Measurements from ENCODE around the gene CD22.
"Not testable (repeated sequence)": the region's sequence is repeated elsewhere in the genome, so short reads cannot be mapped to it uniquely, and the experiment has no call there.

CD22 gene

DNA sequence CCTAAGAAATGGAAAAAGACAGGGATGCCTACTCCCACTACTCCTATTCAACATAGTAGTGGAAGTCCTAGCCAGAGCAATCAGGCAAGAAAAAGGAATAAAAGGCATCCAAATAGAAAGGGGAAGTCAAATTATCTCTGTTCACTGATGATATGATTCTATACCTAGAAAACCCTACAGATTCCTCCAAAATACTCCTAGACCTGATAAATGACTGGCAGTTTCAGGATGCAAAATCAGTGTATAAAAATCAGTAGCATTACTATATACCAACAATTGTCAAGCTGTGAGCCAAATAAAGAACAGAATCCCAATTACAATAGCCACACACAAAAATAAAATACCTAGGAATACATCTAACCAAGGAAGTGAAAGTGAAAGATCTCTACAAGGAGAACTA is 40.5 kb downstream of the CD22 start:
- peaks cover 2% of the 10 kb centered on the region; the same call in 1 of the 2 replicates for H3K9me3 ChIP-seq (ENCODE audit: control insufficient read depth, insufficient read depth, low read depth, low read length)

GRCh38 chr19:35370722-35371121 is 41.7 kb downstream of the CD22 start, which contains the start of gene GPR42:
GPR42 (plus strand) TSS chr19:35371068; CDS start chr19:35371360, 292 bp downstream.
- peaks cover 2% of the 10 kb centered on the region; the same call in 1 of the 2 replicates for H3K9me3 ChIP-seq (ENCODE audit: control insufficient read depth, insufficient read depth, low read depth, low read length)
- no peaks in the 10 kb centered on the region for H3K4me1 ChIP-seq (ENCODE audit: control insufficient read depth, insufficient read depth, low read length)
- no peak within 1 kb of the TSS for H3K4me3 ChIP-seq (ENCODE audit: low read depth, low read length)
- ChIA-PET POLR2A (no interaction called here), CTCF (interaction anchor here (0.6 kb wide), 2 partner anchors 14 to 122 kb away, joined by 3 to 4 read pairs; no protein-coding TSS in a partner anchor)
- H3K36me3 ChIP-seq (ENCODE audit: control insufficient read depth in 2 of 2, insufficient read depth in 1 of 2, low read length in 2 of 2) = no peaks in the 10 kb centered on the region
- no peak within 1 kb of the TSS for H3K27ac ChIP-seq (ENCODE audit: extremely low read depth, low read depth, low read length)
- no peak for TF ChIP-seq ZSCAN30 (tag by site-specific recombination; IDR thresholded peaks at IDR 0.05)
- no peak for TF ChIP-seq PBX3 (CRISPR knock-in tag; IDR thresholded peaks at IDR 0.05)
- no peak for TF ChIP-seq SP7 (tag by site-specific recombination; IDR thresholded peaks at IDR 0.05)
- no peak for TF ChIP-seq ZFP3 (tag by site-specific recombination; IDR thresholded peaks at IDR 0.05; ENCODE audit: low read depth)
- no peak for TF ChIP-seq SP3 (tag by site-specific recombination; IDR thresholded peaks at IDR 0.05)

More for the DNA sequence above, 40.5 kb downstream of the CD22 start:
- CTCF ChIA-PET = interaction anchor here (0.6 to 0.7 kb wide), 2 partner anchors 17 to 25 kb away, joined by 3 to 4 read pairs; no protein-coding TSS in a partner anchor
- Histone ChIP-seq H3K36me3 (ENCODE audit: control insufficient read depth in 2 of 2, insufficient read depth in 1 of 2, low read length in 2 of 2) (no peaks in the 10 kb centered on the region), H3K4me1 (ENCODE audit: control insufficient read depth, insufficient read depth, low read length) (no peaks in the 10 kb centered on the region), H3K4me3 (ENCODE audit: low read depth, low read length) (no peak overlapping the region), H3K27ac (ENCODE audit: extremely low read depth, low read depth, low read length) (no peak overlapping the region)
- POLR2A ChIA-PET = no interaction called here
- no peak for TF ChIP-seq ZBTB8A (tag by site-specific recombination; IDR thresholded peaks at IDR 0.05)
- no peak for TF ChIP-seq ZNF596 (tag by site-specific recombination; IDR thresholded peaks at IDR 0.05)

DNA sequence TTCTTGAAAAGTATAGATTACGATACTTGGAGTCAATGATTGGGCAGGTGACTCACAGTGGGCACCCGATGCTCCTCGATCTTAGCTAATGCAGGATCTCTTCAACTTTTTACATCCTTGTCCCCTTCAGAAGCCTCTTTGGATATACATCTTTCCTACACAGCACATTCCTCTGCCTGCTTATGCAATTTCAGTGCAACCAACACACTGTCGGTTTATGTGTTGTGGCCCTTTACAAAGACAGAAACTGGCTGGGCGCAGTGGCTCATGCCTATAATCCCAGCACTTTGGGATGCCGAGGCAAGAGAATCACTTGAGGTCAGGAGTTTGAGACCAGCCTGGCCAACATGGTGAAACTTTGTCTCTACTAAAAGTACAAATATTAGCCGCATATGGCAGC is 44.5 kb downstream of the CD22 start:
- ChIA-PET POLR2A (interaction anchor here (0.6 kb wide), 1 partner anchor 24 kb away, joined by 6 read pairs; no protein-coding TSS in a partner anchor), CTCF (no interaction called here)
- Histone ChIP-seq H3K9me3 (ENCODE audit: control insufficient read depth, insufficient read depth, low read depth, low read length) (peaks cover 10% of the 10 kb centered on the region), H3K4me1 (ENCODE audit: control insufficient read depth, insufficient read depth, low read length) (no peaks in the 10 kb centered on the region), H3K27ac (ENCODE audit: extremely low read depth, low read depth, low read length) (no peak overlapping the region), H3K4me3 (ENCODE audit: low read depth, low read length) (no peak overlapping the region), H3K36me3 (ENCODE audit: control insufficient read depth in 2 of 2, insufficient read depth in 1 of 2, low read length in 2 of 2) (no peaks in the 10 kb centered on the region)
- TF ChIP-seq GLIS2 (tag by site-specific recombination; IDR thresholded peaks at IDR 0.05) = no peak

DNA sequence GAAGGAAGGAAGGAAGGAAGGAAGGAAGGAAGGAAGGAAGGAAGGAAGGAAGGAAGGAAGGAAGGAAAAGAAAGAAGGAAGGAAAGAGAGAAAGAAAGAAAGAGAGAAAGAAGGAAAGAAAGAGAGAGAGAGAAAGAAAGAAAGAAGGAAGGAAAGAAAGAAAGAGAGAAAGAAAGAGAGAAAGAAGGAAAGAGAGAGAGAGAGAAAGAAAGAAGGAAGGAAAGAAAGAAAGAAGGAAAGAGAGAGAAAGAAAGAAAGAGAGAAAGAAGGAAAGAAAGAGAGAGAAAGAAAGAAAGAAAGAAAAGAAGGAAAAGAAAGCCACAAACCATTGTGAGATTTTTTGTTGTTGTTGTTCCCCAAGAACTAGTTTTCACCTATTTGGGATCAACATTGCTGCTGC is 45.0 kb downstream of the CD22 start:
- not testable (repeated sequence) for H3K4me3 ChIP-seq (ENCODE audit: low read depth, low read length); H3K27ac ChIP-seq (ENCODE audit: extremely low read depth, low read depth, low read length); H3K36me3 ChIP-seq (ENCODE audit: control insufficient read depth in 2 of 2, insufficient read depth in 1 of 2, low read length in 2 of 2); H3K4me1 ChIP-seq (ENCODE audit: control insufficient read depth, insufficient read depth, low read length)
- ChIA-PET POLR2A (interaction anchor here (0.6 kb wide), 1 partner anchor 24 kb away, joined by 6 read pairs; no protein-coding TSS in a partner anchor), CTCF (interaction anchor here (1.1 kb wide), 1 partner anchor 20 kb away, joined by 5 read pairs; no protein-coding TSS in a partner anchor)
- peaks cover 11% of the 10 kb centered on the region for H3K9me3 ChIP-seq (ENCODE audit: control insufficient read depth, insufficient read depth, low read depth, low read length)
- TF ChIP-seq ZNF366 (tag by site-specific recombination; conservative IDR thresholded peaks at IDR 0.05) = peak; percentile 94

DNA sequence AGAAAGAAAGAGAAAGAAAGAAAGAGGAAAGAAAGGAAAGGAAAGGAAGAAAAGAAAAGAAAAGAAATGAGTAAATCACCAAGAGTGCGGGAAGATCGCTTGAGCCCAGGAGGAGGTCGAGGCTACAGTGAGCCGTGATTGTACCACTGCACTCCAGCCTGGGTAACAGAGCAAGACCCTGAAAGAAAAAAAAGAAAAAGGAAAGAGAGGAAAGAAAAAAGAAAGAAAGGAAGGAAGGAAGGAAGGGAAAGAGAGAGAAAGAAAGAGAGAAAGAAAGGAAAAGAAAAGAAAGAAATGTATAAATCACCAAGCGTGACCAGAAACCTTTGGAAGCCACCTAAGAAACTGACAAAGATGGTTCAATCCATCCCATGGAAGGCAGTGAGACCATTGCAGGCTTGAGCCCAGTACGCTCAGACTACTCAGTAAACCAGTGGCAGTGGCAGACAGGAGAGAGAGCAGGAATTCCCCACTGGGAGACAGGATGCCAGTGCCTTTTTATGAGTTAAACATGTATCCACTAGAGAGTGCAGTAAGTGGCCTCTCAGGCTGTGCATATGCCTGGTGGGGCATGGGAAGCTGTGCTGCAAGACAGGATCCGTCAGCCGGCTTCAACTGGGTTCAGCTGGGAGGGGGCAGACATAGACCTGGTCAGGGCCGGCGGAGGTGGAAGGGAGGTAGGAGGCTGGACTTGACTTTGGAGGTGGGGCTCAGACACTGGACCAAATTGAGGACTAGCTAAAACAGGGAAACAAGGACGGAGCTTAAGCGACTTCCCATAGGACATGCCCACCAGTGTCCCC is 46.7 kb downstream of the CD22 start:
- no peaks in the 10 kb centered on the region for H3K36me3 ChIP-seq (ENCODE audit: control insufficient read depth in 2 of 2, insufficient read depth in 1 of 2, low read length in 2 of 2)
- H3K4me3 ChIP-seq (ENCODE audit: low read depth, low read length) = no peak overlapping the region
- H3K4me1 ChIP-seq (ENCODE audit: control insufficient read depth, insufficient read depth, low read length) = no peaks in the 10 kb centered on the region
- POLR2A ChIA-PET = no interaction called here
- peaks cover 11% of the 10 kb centered on the region for H3K9me3 ChIP-seq (ENCODE audit: control insufficient read depth, insufficient read depth, low read depth, low read length)
- H3K27ac ChIP-seq (ENCODE audit: extremely low read depth, low read depth, low read length) = no peak overlapping the region
- CTCF ChIA-PET = interaction anchor here (0.6 to 3.6 kb wide), 3 partner anchors 13 to 135 kb away, joined by 3 to 26 read pairs (median 4); no protein-coding TSS in a partner anchor
- no peak for TF ChIP-seq ZNF544 (tag by site-specific recombination; IDR thresholded peaks at IDR 0.05)
- no peak for TF ChIP-seq ZSCAN5A (tag by site-specific recombination; IDR thresholded peaks at IDR 0.05)
- TF ChIP-seq PRDM1 (tag by site-specific recombination; IDR thresholded peaks at IDR 0.05) = peak; percentile 94
- TF ChIP-seq, protein P1, sequence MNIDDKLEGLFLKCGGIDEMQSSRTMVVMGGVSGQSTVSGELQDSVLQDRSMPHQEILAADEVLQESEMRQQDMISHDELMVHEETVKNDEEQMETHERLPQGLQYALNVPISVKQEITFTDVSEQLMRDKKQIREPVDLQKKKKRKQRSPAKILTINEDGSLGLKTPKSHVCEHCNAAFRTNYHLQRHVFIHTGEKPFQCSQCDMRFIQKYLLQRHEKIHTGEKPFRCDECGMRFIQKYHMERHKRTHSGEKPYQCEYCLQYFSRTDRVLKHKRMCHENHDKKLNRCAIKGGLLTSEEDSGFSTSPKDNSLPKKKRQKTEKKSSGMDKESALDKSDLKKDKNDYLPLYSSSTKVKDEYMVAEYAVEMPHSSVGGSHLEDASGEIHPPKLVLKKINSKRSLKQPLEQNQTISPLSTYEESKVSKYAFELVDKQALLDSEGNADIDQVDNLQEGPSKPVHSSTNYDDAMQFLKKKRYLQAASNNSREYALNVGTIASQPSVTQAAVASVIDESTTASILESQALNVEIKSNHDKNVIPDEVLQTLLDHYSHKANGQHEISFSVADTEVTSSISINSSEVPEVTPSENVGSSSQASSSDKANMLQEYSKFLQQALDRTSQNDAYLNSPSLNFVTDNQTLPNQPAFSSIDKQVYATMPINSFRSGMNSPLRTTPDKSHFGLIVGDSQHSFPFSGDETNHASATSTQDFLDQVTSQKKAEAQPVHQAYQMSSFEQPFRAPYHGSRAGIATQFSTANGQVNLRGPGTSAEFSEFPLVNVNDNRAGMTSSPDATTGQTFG (tag by site-specific recombination; IDR thresholded peaks at IDR 0.05; ENCODE audit: borderline replicate concordance) = 0 out of 2 replicates have a peak, but pooled peaks have one; percentile 14
- no peak for TF ChIP-seq ZNF560 (tag by site-specific recombination; IDR thresholded peaks at IDR 0.05; ENCODE audit: borderline replicate concordance)
- no peak for TF ChIP-seq ZNF221 (tag by site-specific recombination; IDR thresholded peaks at IDR 0.05; ENCODE audit: borderline replicate concordance)
- peak; percentile 93 for TF ChIP-seq ZNF366 (tag by site-specific recombination; conservative IDR thresholded peaks at IDR 0.05)
